ENCODE data around the gene BEND7. TPM values are rescaled to one million over a fixed set of nuclear protein-coding genes. Genes with fewer than 3 reads are reported as not detected.

BEND7 gene
- total and polyA plus RNA-seq, 2 donors: 0.66 to 2.1 TPM

DNA sequence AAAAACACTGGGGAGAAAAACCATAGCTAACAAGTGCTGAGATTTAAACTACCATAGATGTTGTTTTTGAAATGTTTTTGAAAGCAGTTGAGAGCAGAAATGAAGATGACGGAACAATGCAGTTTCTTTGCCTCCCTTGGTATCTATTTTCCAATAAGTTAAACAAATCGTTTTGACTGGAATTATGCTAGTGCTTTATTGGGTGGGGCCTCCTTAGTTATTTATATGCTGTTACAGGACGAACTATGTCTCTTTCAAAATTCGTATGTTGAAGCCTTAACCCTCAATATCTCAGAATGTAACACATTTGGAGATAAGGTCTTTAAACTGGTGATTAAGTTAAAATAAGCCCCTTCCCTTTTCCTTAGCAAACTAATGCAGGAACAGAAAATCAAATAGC is 135.2 kb downstream of the BEND7 start:
- Histone ChIP-seq H3K27me3 (ENCODE audit: control insufficient read depth in 2 of 2, insufficient read depth in 1 of 2, low read length in 1 of 2) (peaks cover 2% of the 10 kb centered on the region in 2 donors), H3K27ac (ENCODE audit: low read depth in 1 of 2, low read length in 1 of 2) (no peak overlapping the region), H3K4me1 (ENCODE audit: control insufficient read depth in 2 of 2, insufficient read depth in 2 of 2, low read length in 2 of 2) (no peaks in the 10 kb centered on the region), H3K9me3 (ENCODE audit: control insufficient read depth in 2 of 2, insufficient read depth in 1 of 2, low read length in 1 of 2) (no peaks in the 10 kb centered on the region), H3K36me3 (ENCODE audit: control insufficient read depth in 2 of 2, insufficient read depth in 2 of 2, low read length in 1 of 2) (no peaks in the 10 kb centered on the region), H3K4me3 (ENCODE audit: low read length in 2 of 2) (no peak overlapping the region)
- DNase-seq (ENCODE audit: low read depth in 6 of 9, low spot score in 9 of 9): no peak
- WGBS: 93% methylated on average over 4 of the region's 4 CpGs

DNA sequence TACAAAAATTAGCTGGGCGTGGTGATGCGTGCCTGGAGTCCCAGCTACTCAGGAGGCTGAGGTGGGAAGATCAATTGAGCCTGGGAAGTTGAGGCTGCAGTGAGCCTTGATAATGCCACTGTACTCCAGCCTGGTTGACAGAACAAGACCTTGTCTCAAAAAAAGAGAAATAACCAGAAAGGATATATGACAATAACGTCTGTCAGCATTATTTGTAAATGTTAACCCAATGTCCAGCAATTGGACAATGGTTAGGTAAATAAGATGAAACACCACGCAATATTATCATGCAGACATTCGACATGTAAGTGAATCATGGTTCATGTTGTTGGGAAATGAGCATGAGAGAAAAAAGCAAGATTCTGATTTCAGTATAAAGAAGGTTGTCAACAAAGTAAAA is 136.1 kb downstream of the BEND7 start:
- 96% methylated on average over 5 of the region's 5 CpGs for WGBS
- no peaks in the 10 kb centered on the region for H3K36me3 ChIP-seq (ENCODE audit: control insufficient read depth in 2 of 2, insufficient read depth in 2 of 2, low read length in 1 of 2)
- H3K4me3 ChIP-seq (ENCODE audit: low read length in 2 of 2): no peak overlapping the region
- H3K27me3 ChIP-seq (ENCODE audit: control insufficient read depth in 2 of 2, insufficient read depth in 1 of 2, low read length in 1 of 2): peaks cover 2% of the 10 kb centered on the region in 2 donors
- no peaks in the 10 kb centered on the region for H3K9me3 ChIP-seq (ENCODE audit: control insufficient read depth in 2 of 2, insufficient read depth in 1 of 2, low read length in 1 of 2)
- no peak for DNase-seq (ENCODE audit: low read depth in 6 of 9, low spot score in 9 of 9)
- no peak overlapping the region for H3K27ac ChIP-seq (ENCODE audit: low read depth in 1 of 2, low read length in 1 of 2)
- no peaks in the 10 kb centered on the region for H3K4me1 ChIP-seq (ENCODE audit: control insufficient read depth in 2 of 2, insufficient read depth in 2 of 2, low read length in 2 of 2)

Other genes starting within 250 kb of the BEND7 start
- 7.7 TPM for gene PHYH, start 228.9 kb downstream of the BEND7 start, total RNA-seq
- gene PHYH, start 228.9 kb downstream of the BEND7 start, polyA plus RNA-seq: 18.1 TPM
- gene SEPHS1, start 180.7 kb downstream of the BEND7 start, total RNA-seq: 51.1 TPM
- gene SEPHS1, start 180.7 kb downstream of the BEND7 start, polyA plus RNA-seq: 33.2 TPM
- 35.8 TPM for gene PRPF18, start 58.0 kb upstream of the BEND7 start, total RNA-seq
- gene PRPF18, start 58.0 kb upstream of the BEND7 start, polyA plus RNA-seq: 23.5 TPM